HG02571 (cell line): ENCODE data around the gene RNU6-9.
"Not testable (repeated sequence)": the region's sequence is repeated elsewhere in the genome, so short reads cannot be mapped to it uniquely, and the experiment has no call there.

ENCODE experiments used
- ATAC-seq: cut with Tn5 transposase; IDR thresholded peaks from one replicate; pipeline ENCODE4 v1.9.1; 2021; ENCODE audit warnings: mild to moderate bottlenecking, moderate library complexity; ENCODE audit not compliant: unreplicated experiment

Gene RNU6-9

DNA sequence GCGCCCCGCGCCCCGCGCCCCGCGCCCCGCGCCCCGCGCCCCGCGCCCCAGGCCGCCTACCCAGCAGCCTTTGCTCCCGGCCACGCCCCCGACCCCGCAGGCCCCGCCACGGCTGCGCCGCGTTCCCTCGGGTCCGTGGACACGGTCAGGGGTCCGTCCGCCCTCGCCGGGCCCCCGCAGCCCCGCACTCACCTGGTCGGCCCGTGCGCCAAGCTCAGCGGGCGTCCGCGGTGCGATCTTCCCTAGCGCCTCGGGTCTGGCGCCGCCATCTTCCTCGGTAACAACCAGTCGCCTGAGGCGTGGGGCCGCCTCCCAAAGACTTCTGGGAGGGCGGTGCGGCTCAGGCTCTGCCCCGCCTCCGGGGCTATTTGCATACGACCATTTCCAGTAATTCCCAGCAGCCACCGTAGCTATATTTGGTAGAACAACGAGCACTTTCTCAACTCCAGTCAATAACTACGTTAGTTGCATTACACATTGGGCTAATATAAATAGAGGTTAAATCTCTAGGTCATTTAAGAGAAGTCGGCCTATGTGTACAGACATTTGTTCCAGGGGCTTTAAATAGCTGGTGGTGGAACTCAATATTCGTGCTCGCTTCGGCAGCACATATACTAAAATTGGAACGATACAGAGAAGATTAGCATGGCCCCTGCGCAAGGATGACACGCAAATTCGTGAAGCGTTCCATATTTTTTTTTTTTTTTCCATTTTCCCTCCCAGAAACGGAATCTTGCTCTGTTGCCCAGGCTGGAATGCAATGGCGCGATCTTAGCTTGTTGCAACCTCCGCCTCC is at the start of gene RNU6-9, which contains the start of gene MED16:
Gene RNU6-9 (plus strand): TSS at position 591 of the 796 bp plus-strand sequence.
Gene MED16 (minus strand): TSS at position 294 of the 796 bp plus-strand sequence. CDS start 2,056 bp downstream, outside the sequence.
- peak; percentile 78 for ATAC-seq

DNA sequence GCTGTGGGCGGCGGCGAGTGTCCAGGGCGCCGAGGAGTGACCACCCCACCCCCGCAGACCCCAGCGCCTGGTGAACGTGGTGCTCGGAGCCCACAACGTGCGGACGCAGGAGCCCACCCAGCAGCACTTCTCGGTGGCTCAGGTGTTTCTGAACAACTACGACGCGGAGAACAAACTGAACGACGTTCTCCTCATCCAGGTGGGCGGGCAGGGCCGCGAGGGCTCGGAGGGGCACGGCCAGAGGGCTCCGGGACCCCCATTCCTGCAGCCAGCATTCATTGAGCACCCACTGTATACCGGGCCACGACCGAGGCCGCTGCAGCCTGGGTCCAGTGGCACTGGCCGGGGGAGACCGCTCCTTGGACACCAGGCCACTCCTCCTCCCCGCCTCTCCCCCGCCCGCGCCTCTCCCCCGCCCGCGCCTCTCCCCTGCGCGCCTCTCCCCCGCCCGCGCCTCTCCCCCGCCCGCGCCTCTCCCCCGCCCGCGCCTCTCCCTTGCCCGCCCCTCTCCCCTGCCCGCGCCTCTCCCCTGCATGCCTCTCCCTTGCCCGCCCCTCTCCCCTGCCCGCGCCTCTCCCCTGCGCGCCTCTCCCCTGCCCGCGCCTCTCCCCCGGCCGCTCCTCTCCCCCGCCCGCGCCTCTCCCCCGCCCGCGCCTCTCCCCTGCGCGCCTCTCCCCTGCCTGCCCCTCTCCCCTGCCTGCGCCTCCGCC is 49.3 kb upstream of the RNU6-9 start:
- no peak for ATAC-seq

DNA sequence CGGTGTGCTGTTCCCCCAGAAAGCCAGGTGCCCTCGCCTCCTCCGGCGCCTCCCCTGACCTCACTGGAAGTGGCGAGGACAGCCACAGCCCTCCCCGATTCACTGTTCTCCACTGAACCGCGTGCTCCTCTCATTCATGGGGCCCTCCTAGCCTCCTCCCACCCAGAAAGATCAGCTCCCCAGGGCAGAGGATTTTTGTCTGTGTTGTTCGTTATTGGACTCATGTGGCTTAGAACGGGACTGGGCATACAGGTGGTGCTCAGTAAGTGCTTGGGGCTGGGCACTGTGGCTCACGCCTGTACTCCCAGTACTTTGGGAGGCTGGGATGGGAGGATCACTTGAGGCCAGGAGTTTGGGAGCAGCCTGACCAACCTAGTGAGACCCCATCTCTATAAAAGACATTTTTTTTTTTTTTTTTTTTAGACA is 48.7 kb upstream of the RNU6-9 start:
- no peak for ATAC-seq

GRCh38 chr19:845707-846521 is 47.4 kb upstream of the RNU6-9 start:
- no peak for ATAC-seq

- ATAC-seq, result no peak
Measured at GRCh38 chr19:848386-848921, 44.8 kb upstream of the RNU6-9 start.

DNA sequence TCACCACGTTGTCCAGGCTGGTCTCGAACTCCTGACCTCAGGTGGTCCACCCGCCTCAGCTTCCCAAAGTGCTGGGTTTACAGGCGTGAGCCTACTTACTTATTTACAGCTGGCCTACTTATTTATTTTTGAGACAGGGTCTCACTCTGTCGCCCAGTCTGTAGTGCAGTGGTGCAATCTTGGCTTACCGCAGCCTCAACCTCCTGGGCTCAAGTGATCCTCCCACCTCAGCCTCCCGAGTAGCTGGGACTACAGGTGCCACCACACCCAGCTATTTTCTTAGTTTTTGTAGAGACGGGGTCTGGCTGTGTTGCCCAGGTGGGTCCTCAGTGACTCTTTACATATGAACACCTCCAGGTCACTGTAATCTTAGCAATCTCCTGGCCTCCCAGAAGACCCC is 44.1 kb upstream of the RNU6-9 start:
- ATAC-seq, result not testable (repeated sequence)

DNA sequence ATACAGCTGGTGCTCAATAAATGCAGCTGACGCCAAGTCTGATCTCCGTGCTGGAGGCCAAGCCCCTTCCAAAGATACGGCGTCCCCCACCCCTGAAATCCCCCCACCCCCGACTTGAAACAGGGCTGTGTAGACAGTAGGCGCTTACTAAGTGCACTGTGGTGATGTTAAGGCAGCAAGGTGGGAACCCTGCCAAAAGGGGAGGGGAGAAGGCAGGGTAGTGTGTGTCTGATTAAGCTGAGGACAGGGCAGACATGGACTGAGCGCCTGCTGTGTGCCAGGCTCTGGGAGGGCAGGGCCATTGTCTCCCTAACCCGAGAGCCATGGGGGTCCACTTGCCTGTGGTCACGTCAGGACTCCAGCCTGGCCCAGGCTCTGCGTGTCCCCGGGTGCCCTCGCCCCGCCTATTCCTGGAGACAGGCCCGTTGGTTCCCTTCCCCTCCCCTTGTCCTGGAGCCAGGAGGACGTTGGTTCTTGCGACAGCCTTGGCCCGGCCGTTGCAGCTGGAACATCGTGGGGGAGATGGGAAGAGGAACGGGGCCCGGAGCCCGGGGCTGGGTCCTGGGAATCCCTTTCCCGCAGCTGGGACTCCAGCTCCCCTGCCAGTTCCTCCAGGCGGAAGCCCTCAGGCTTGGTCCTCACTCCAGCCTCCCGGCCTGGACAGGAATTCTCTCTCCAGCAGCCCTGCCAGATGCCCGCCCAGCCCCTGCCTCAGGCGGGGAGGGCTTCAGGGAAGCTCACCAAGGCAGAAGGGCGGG is 42.9 kb upstream of the RNU6-9 start:
- no peak for ATAC-seq

GRCh38 chr19:850979-851335 is 42.3 kb upstream of the RNU6-9 start:
- ATAC-seq, result no peak

- no peak for ATAC-seq
Measured at GRCh38 chr19:852136-853013, 40.9 kb upstream of the RNU6-9 start, which contains the start of gene ELANE. Gene ELANE (plus strand): TSS chr19:852303. CDS start chr19:852329, 26 bp downstream.

- no peak for ATAC-seq
Measured at GRCh38 chr19:853014-853585, 40.2 kb upstream of the RNU6-9 start.

GRCh38 chr19:853614-854220 is 39.6 kb upstream of the RNU6-9 start:
- ATAC-seq, result not testable (repeated sequence)

GRCh38 chr19:854549-854948 is 38.7 kb upstream of the RNU6-9 start:
- ATAC-seq, result no peak

DNA sequence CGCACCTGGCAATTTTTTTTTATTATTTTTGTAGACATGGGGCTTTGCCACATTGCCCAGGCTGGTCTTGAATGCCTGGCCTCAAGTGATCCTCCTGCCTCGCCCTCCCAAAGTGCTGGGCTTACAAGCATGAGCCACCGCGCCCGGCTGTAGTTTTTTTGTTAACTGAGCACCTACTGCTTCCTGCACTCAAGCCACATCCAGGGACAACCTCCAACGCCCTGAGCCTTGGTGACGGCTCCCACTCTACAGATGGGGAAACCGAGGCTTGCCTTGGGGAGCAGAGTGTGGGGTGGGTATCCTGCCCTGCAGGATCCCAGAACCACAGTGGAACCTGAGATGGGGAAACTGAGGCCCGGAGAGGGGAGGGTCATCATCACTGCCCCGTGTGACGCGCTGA is 38.1 kb upstream of the RNU6-9 start:
- no peak for ATAC-seq

DNA sequence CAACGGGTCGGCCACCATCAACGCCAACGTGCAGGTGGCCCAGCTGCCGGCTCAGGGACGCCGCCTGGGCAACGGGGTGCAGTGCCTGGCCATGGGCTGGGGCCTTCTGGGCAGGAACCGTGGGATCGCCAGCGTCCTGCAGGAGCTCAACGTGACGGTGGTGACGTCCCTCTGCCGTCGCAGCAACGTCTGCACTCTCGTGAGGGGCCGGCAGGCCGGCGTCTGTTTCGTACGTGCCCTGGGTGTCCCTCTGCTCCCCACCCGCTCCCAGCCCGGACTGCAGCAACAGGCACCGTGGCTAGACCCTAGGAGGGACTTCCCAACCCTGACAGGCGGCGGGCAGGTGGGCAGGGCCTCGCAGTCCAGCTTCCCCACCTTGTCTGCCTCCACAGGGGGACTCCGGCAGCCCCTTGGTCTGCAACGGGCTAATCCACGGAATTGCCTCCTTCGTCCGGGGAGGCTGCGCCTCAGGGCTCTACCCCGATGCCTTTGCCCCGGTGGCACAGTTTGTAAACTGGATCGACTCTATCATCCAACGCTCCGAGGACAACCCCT is 37.6 kb upstream of the RNU6-9 start:
- ATAC-seq, result no peak

GRCh38 chr19:858284-858683 is 35.0 kb upstream of the RNU6-9 start:
- no peak for ATAC-seq

- no peak for ATAC-seq
Measured at GRCh38 chr19:858868-859843, 34.1 kb upstream of the RNU6-9 start, which contains the start of gene CFD. Gene CFD (plus strand): TSS chr19:859664. CDS start chr19:859690, 26 bp downstream.
